ENCODE data around the gene LMX1B.

The LMX1B gene

GRCh38 chr9:126605792-126606482, 7.8 kb upstream of the LMX1B start:
- Histone ChIP-seq H3K27me3 (peaks cover 46% of the 10 kb centered on the region), H3K9me3 (no peaks in the 10 kb centered on the region), H3K36me3 (no peaks in the 10 kb centered on the region), H3K4me1 (no peaks in the 10 kb centered on the region), H3K4me3 (ENCODE audit: low read depth, low read length) (no peak overlapping the region)
- TF ChIP-seq CTCF (IDR thresholded peaks at IDR 0.05; ENCODE audit: low read depth, low read length): no peak
- DNase-seq: no peak

GRCh38 chr9:126606483-126606870, 7.3 kb upstream of the LMX1B start:
- H3K4me1 ChIP-seq: peaks cover 3% of the 10 kb centered on the region
- TF ChIP-seq CTCF (IDR thresholded peaks at IDR 0.05; ENCODE audit: low read depth, low read length): no peak
- H3K36me3 ChIP-seq: no peaks in the 10 kb centered on the region
- H3K4me3 ChIP-seq (ENCODE audit: low read depth, low read length): no peak overlapping the region
- no peaks in the 10 kb centered on the region for H3K9me3 ChIP-seq
- no peak for DNase-seq
- peaks cover 52% of the 10 kb centered on the region for H3K27me3 ChIP-seq

GRCh38 chr9:126607086-126607485, 6.6 kb upstream of the LMX1B start:
- Histone ChIP-seq H3K4me1 (peaks cover 3% of the 10 kb centered on the region), H3K4me3 (ENCODE audit: low read depth, low read length) (no peak overlapping the region), H3K36me3 (no peaks in the 10 kb centered on the region), H3K27me3 (peaks cover 58% of the 10 kb centered on the region), H3K9me3 (no peaks in the 10 kb centered on the region)
- TF ChIP-seq CTCF (IDR thresholded peaks at IDR 0.05; ENCODE audit: low read depth, low read length): no peak
- no peak for DNase-seq

GRCh38 chr9:126607731-126608130, 6.0 kb upstream of the LMX1B start:
- Histone ChIP-seq H3K36me3 (no peaks in the 10 kb centered on the region), H3K27me3 (peaks cover 64% of the 10 kb centered on the region), H3K4me1 (peaks cover 3% of the 10 kb centered on the region), H3K9me3 (no peaks in the 10 kb centered on the region), H3K4me3 (ENCODE audit: low read depth, low read length) (no peak overlapping the region)
- TF ChIP-seq CTCF (IDR thresholded peaks at IDR 0.05; ENCODE audit: low read depth, low read length): no peak
- no peak for DNase-seq

- peaks cover 72% of the 10 kb centered on the region for H3K27me3 ChIP-seq
- H3K9me3 ChIP-seq: no peaks in the 10 kb centered on the region
- no peak overlapping the region for H3K4me3 ChIP-seq (ENCODE audit: low read depth, low read length)
- DNase-seq: no peak
- H3K4me1 ChIP-seq: peaks cover 3% of the 10 kb centered on the region
- TF ChIP-seq CTCF (IDR thresholded peaks at IDR 0.05; ENCODE audit: low read depth, low read length): no peak
- no peaks in the 10 kb centered on the region for H3K36me3 ChIP-seq
Observed at GRCh38 chr9:126608551-126608950, 5.2 kb upstream of the LMX1B start.

- TF ChIP-seq CTCF (IDR thresholded peaks at IDR 0.05; ENCODE audit: low read depth, low read length): no peak
- Histone ChIP-seq H3K4me3 (ENCODE audit: low read depth, low read length) (no peak overlapping the region), H3K4me1 (peaks cover 3% of the 10 kb centered on the region), H3K27me3 (peaks cover 77% of the 10 kb centered on the region), H3K36me3 (no peaks in the 10 kb centered on the region), H3K9me3 (no peaks in the 10 kb centered on the region)
- no peak for DNase-seq
Observed at GRCh38 chr9:126609191-126609590, 4.5 kb upstream of the LMX1B start.

All from BE2C (cell line).